GM21390 (cell line): Measurements from ENCODE around the gene HNRNPH3.

Experiments
- ATAC-seq: cut with Tn5 transposase; IDR thresholded peaks from one replicate; pipeline ENCODE4 v1.9.1; 2021; ENCODE audit not compliant: unreplicated experiment

HNRNPH3 gene

DNA sequence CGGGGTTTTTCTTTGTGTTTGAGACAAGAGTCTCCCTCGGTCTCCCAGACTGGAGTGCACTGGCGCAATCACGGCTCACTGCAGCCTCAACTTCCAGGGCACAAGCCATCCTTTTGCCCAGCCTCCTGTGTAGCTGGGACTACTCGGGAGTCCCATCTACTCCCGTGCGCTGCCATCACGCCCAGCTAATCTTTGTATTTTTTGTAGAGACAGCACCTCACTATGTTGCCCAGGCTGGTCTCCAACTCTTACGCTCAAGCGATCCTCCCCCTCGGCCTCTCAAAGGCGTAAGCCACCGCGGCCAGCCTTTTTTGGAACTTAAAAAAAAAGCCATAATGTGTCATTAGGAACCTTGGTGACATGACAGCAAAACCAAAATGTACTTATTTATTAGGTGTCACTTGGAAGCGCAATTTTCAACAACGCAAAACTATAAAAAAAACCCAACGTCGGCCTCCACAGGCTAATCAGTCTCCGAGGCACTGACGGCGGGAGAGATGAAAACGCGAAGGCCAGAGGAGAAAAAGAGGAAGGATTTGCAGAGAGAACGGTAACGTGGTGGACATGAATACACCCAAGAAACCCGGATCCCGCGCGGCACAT is 911 bp upstream of the HNRNPH3 start:
- no peak for ATAC-seq

DNA sequence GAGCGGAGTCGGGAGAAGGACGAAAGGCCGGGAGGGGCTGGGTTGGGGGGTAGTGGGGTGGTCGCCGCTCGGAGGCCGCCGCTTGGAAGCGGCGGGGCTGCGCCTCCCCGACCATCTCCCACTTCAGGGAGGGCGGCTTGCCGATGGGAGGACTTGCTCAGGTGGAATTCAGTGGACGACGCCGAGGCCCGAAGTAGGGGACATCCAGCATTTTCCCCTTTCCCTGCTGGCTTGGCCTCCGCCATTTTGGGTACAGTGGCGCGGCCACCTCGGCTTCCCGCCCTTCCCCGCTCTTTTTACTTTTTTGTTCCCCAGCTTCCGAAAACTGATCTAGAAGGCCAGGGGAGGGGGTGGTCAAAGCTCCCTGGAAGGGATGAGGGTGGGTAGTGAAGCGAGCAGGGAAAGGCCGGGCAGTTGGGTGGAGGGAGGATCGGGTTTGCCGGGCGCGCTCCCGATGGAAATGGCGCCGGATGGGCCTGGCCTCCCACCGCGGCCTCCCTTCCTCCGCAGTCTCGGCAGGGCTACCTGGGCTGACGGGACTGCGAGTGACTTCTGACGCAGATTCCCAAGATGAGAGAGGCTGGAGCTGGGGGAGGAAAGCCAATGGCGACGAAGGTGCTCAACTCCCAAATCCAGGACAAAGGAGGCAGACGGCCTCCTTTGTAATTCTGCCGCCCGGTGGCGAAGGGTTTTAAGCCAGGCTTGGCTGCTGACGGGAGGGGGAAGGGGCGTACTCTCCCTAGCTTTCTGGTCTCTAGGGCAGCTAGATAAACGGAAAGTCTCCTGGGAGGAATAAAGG is 594 bp downstream of the HNRNPH3 start, which contains the start of gene PBLD:
TSS of gene PBLD (minus strand) at position 670 of the 799 bp plus-strand sequence. CDS start 26,084 bp downstream, outside the sequence.
- ATAC-seq, result peak; percentile 11

GRCh38 chr10:68333058-68333395 is 1.2 kb downstream of the HNRNPH3 start:
- no peak for ATAC-seq

- ATAC-seq, result no peak
Measured at GRCh38 chr10:68333440-68334431, 1.9 kb downstream of the HNRNPH3 start.

- no peak for ATAC-seq
Measured at GRCh38 chr10:68334672-68335467, 3.0 kb downstream of the HNRNPH3 start.

GRCh38 chr10:68336754-68337351 is 5.0 kb downstream of the HNRNPH3 start:
- no peak for ATAC-seq

DNA sequence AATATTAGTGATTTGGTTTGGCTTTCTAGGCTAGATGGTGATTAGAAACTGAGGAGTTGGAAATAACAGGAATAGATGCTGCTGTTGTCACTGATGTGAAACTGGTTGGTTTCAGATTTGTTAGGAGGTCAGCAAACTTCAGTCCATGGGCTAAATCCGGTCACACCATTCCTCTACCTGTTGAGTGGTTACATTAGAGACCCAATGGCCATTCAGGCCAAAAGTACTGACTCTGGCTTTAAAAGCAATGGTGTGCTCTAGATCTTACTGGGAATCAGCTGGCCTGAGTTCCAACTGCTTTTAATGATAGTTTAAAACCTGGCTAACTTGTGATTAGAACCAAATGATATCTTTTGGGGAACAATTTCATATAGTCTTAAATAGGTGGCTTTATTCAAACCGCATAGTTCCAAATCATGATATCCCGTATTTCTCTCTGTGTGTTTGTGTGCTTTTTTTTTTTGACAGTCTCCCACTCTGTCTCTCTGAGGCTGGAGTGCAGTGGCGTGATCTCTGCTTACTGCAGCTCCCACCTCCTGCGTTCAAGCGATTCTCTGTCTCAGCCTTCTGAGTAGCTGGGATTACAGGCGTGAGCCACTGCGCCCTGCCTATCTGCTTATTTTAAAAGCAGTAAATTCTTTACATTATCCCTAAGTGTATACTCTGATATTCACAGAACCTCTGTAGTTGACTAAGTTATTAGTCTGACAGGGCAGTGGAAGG is 8.7 kb downstream of the HNRNPH3 start:
- ATAC-seq, result no peak

DNA sequence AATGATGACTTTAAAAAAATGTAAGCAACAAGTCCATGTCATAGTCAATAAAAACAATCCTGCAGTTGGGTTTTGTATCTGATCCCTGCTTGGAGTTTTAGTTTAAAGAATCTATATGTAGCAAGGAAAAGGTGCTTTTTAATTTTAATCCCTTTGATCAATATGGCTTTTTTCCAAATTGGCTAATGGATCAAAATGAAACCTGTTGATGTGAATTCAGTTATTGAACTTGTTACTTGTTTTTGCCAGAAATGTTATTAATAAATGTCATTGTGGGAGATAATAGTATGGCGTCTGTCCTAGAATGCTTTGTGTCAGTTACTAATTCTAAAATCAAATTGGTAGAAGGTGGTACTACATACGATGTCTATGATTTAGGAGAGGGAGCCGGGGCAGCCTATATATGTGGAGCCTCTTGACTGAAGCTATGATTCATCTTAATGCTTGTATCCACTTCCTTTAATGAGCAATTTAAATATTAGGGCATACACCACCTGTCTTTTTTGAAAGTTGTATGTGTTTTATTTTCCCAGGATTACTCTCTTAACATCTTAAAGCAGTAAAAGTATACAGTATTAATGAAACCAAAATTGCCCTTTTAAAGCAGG is 11.1 kb downstream of the HNRNPH3 start:
- ATAC-seq, result no peak

DNA sequence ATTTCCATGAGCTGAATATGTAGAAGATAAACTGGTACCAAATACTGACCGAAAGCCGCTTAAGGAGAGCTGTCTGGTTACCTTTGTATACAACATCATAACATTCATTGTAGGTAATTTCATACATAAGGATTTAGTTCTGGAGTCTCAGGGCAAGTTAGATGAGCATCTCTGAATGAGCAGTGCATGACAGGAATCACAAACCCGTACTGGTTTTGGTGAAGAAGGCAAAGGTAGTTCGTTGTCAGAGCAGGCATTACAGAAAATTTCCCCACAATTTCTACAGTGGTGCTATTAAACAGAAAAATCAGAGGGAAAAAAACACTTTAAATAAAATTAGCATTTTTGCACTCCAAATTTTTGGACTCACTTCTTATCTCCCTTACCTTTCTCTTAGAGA is 13.8 kb downstream of the HNRNPH3 start:
- no peak for ATAC-seq

DNA sequence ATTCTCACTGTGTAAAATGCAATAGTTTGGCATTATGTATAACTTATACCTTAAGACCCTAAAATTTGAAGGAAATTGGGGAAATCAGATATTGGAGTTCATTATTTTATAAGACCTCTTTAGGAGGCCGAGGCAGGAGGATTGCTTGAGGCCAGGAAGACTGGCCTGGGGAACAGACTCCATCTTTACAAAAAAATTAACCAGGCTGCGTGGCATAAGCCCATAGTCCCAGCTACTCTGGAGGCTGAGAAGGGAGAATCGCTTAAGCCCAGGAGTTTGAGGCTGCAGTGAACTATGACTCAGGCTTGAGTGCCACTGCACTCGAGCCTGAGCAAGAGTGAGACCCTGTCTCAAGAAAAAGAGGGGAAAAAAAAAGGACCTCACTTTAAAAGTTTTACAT is 14.9 kb downstream of the HNRNPH3 start:
- no peak for ATAC-seq

DNA sequence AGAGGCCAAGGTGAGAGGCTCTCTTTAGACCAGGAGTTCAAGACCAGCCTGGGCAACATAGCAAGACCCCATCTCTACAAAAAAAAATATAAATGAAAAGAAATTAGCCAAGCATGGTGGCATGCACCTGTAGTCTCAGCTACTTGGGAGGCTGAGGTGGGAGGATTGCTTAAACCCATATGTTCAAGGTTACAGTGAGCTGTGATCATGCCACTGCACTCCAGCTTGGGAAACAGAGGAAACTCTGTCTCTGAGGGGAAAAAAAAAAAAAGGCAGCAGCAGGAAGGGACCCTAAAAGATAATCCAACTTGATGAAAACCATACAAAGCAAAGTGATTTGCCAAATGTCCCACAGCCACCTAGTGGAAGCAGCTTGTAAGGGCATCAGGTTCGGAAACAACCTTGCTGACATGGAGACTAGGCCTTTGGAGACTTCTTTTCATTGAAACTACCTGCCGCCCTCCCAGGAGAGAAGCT is 16.4 kb downstream of the HNRNPH3 start:
- ATAC-seq, result peak; percentile 62

DNA sequence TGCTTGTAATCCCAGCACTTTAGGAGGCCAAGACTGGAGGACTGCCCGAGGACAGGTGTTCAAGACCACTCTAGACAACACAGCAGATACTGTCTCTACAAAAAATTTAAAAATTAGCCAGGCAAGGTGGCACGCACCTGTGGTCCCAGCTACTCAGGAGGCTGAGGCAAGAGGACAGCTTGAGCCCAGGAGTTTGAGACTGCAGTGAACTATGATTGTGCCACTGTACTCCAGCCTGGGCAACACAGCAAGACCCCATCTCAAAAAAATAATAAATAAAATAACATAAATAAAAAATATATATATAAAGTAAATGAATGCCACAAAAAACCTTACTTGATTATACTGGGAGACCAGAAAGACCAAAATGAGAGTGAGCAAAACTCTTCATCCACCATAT is 21.7 kb downstream of the HNRNPH3 start:
- no peak for ATAC-seq

DNA sequence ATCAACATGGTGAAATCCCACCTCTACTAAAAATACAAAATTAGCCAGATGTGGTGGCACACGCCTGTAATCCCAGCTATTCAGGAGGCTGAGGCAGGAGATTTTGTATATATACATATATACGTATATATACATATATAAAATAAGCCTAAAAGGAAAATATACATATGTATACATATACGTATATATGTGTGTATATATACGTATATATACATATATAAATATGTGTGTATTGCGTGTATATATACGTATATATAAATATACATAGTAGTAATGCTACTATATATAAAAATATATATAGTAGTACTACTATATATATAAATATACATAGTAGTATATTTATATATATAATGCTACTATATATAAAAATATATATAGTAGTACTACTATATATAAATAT is 27.3 kb downstream of the HNRNPH3 start:
- no peak for ATAC-seq

DNA sequence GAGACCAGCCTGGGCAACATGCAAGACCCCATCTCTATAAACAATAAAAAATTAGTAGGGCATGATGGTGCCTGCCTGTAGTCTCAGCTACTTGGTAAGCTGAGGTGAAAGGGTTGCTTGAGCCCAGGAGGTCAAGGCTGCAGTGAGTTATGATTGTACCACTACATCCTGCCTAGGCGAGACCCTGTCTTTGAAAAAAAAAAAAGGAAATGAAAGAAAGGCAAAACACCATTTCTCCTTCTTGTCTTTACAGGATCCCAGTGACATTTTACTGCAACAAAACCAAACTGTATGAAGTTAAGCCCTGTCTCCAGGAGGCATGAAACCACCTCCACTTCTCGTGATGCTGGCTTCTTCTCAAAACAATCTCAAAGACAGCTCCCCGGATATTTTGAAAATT is 30.7 kb downstream of the HNRNPH3 start:
- ATAC-seq, result no peak

GRCh38 chr10:68364101-68364886 is 32.4 kb downstream of the HNRNPH3 start:
- no peak for ATAC-seq

- no peak for ATAC-seq
Measured at GRCh38 chr10:68365611-68366010, 33.7 kb downstream of the HNRNPH3 start.

DNA sequence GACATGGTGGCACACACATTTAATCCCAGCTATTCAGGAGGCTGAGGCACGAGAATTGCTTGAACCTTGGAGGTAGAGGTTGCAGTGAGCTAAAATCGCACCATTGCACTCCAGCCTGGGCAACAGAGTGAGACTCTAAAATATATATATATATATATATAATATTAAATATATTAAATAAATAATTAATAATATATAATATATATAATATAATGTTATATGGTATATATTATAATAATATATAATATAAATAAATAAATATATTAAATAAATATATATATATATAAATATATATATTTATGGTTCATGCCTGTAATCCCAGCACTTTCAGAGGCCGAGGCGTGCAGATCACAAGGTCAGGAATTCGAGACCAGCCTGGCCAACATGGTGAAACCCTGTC is 34.7 kb downstream of the HNRNPH3 start:
- ATAC-seq, result no peak

GRCh38 chr10:68367121-68367520 is 35.3 kb downstream of the HNRNPH3 start:
- ATAC-seq, result no peak
